Kidney epithelial cell (primary cell): ENCODE data around the gene RET. TPM values are rescaled to one million over a fixed set of nuclear protein-coding genes. Genes with fewer than 3 reads are reported as not detected.

ENCODE experiments used
- DNase-seq: peaks from one replicate; pipeline ENCODE4 v3.0.0-alpha.2; 2010; ENCODE audit warnings: low read depth
- H3K27me3 ChIP-seq: 2 replicates; pipeline ENCODE4 v1.6.0; 2011; ENCODE audit warnings: low read length; ENCODE audit not compliant: control insufficient read depth, insufficient read depth
- H3K36me3 ChIP-seq: 2 replicates; pipeline ENCODE4 v1.5.1; 2011; ENCODE audit warnings: low read length; ENCODE audit not compliant: control insufficient read depth, insufficient read depth
- H3K4me3 ChIP-seq: 2 replicates; pipeline ENCODE4 v1.5.1; 2011; ENCODE audit warnings: low read depth, mild to moderate bottlenecking, control low read depth, low read length
- CTCF ChIP-seq: IDR thresholded peaks from 2 replicates; pipeline ENCODE4 v1.5.1; 2011; ENCODE audit warnings: mild to moderate bottlenecking, moderate library complexity, low read length, control low read depth, inconsistent platforms; ENCODE audit not compliant: insufficient read depth, poor library complexity, severe bottlenecking
- total RNA-seq: library from RNA; depleted of rRNA; stranded (reverse); fragments of >200 nt; gene quantifications from 2 replicates; pipeline ENCODE4 v1.2.3, GENCODE V29; 2015

The RET gene
- total RNA-seq, 1 donor from 2014 or later = 3.7 TPM

- TF ChIP-seq CTCF = no peak
- Histone ChIP-seq H3K36me3 (no peaks in the 10 kb centered on the region), H3K4me3 (no peak overlapping the region), H3K27me3 (no peaks in the 10 kb centered on the region)
- DNase-seq = no peak
Observed at GRCh38 chr10:43040482-43041256, 36.2 kb upstream of the RET start.

- no peak for DNase-seq
- H3K27me3 ChIP-seq = no peaks in the 10 kb centered on the region
- TF ChIP-seq CTCF = no peak
Observed at GRCh38 chr10:43041422-43042342, 35.2 kb upstream of the RET start.

DNA sequence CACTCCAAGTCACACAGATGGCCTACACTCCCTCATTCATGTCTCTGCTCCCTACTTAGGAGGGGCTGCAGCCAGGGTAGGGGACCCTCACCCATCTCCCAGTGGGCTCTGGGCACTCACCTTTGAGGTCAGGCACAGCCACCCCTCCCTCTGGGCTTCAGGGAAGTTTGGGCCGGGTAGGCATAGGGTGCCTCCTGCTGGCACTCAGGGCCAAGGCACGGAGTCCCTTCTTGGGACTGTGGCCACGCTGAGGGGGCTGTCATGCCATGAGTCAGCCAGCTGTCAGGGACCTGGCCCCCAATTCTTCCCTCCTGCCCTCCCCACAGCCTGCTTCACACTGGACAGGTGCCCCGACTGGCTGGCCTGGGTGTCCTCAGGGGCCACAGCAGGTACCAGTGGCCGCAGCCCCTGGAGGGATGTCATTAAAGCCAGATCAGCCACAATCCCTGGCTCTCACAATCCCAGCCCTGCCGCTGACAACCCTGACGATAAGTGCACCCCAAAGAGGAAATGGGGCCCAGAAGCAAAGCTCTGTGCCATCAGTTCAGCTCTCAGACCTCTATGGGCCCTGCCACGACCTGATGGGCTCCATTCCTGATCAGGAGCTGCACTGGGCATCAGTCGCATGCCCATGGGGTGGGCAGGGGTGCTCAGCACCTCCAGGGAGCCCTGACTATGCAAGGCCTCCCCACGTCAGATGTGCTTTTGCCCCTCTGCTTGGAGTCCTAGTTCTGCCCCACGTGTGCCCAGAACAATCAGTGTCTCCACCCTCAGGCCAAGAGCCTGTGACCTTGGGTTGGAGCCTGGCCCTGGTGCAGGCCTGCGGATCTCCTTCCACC lies 34.1 kb upstream of the RET start:
- Histone ChIP-seq H3K4me3 (no peak overlapping the region), H3K36me3 (no peaks in the 10 kb centered on the region), H3K27me3 (no peaks in the 10 kb centered on the region)
- no peak for TF ChIP-seq CTCF
- no peak for DNase-seq

More at GRCh38 chr10:43041422-43042342, 35.2 kb upstream of the RET start:
- Histone ChIP-seq H3K36me3 (no peaks in the 10 kb centered on the region), H3K4me3 (no peak overlapping the region)

DNA sequence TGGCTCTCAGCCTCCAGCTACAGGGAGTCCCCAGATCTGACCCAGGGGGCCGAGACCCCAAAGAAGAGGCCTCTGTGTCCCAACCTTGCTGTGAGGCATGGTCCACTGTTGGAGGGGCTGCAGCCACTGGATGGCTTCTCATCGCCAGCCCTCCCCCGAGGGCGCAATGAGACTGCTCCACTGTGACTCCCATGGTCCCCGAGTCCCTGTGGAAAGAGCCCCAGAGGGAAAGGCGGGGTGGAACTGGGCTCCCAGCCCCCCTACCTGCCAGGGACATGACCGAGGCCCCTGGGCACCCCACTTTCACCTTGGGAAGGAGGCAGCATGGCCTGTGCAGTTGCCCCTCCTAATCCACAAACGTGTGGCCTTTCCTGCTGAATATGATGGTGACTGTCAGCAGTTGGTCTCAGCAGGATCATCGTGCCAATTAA lies 33.5 kb upstream of the RET start:
- no peak for DNase-seq
- H3K4me3 ChIP-seq = no peak overlapping the region

More for the DNA sequence above, 33.5 kb upstream of the RET start:
- Histone ChIP-seq H3K27me3 (no peaks in the 10 kb centered on the region), H3K36me3 (no peaks in the 10 kb centered on the region)
- no peak for TF ChIP-seq CTCF
